HT1080 (cell line): ENCODE data around the gene TFAP2D. TPM values are rescaled to one million over a fixed set of nuclear protein-coding genes. Genes with fewer than 3 reads are reported as not detected.

Source experiments
- DNase-seq: peaks from one replicate; pipeline ENCODE4 v3.0.0-alpha.2; 2015; ENCODE audit warnings: low read depth
- total RNA-seq: library from RNA; depleted of rRNA; stranded (reverse); fragments of >200 nt; shearing (Covaris generic); gene quantifications from 2 replicates; pipeline ENCODE4 v1.2.3, GENCODE V29; 2014

TFAP2D gene
- total RNA-seq, 1 experiment from 2014 or later, result not detected

- DNase-seq, result no peak
These were observed 5.2 kb downstream of the TFAP2D start for GRCh38 chr6:50718566-50718965.

- DNase-seq, result no peak
These were observed 7.3 kb downstream of the TFAP2D start for GRCh38 chr6:50720623-50721022.

GRCh38 chr6:50721978-50722377 lies 8.7 kb downstream of the TFAP2D start:
- DNase-seq, result no peak

GRCh38 chr6:50722829-50723554 lies 9.7 kb downstream of the TFAP2D start:
- DNase-seq, result no peak

GRCh38 chr6:50724381-50725124 lies 11.2 kb downstream of the TFAP2D start:
- no peak for DNase-seq

GRCh38 chr6:50734488-50734887 lies 21.2 kb downstream of the TFAP2D start:
- DNase-seq, result no peak

GRCh38 chr6:50742161-50742560 lies 28.8 kb downstream of the TFAP2D start:
- no peak for DNase-seq

GRCh38 chr6:50744976-50745375 lies 31.6 kb downstream of the TFAP2D start:
- DNase-seq, result no peak

GRCh38 chr6:50762798-50763197 lies 49.5 kb downstream of the TFAP2D start:
- DNase-seq, result no peak

GRCh38 chr6:50778696-50779095 lies 65.4 kb downstream of the TFAP2D start:
- DNase-seq, result no peak

GRCh38 chr6:50780382-50780781 lies 67.1 kb downstream of the TFAP2D start:
- no peak for DNase-seq

- peak; percentile 2 for DNase-seq
These were observed 72.6 kb downstream of the TFAP2D start for GRCh38 chr6:50785921-50786320.

- peak; percentile 11 for DNase-seq
These were observed 78.7 kb downstream of the TFAP2D start for GRCh38 chr6:50791900-50792508.

GRCh38 chr6:50792771-50793170 lies 79.4 kb downstream of the TFAP2D start:
- DNase-seq, result no peak

- DNase-seq, result no peak
These were observed 82.2 kb downstream of the TFAP2D start for GRCh38 chr6:50795574-50795973.

- no peak for DNase-seq
These were observed 91.0 kb downstream of the TFAP2D start for GRCh38 chr6:50804283-50804682.

GRCh38 chr6:50807035-50807434 lies 93.7 kb downstream of the TFAP2D start:
- no peak for DNase-seq

- DNase-seq, result peak; percentile 3
These were observed 102.2 kb downstream of the TFAP2D start for GRCh38 chr6:50815436-50816114.

- peak; percentile 41 for DNase-seq
These were observed 102.9 kb downstream of the TFAP2D start for GRCh38 chr6:50816115-50816675.

- DNase-seq, result no peak
These were observed 103.8 kb downstream of the TFAP2D start for GRCh38 chr6:50816947-50817645.

GRCh38 chr6:50817646-50817950 lies 104.3 kb downstream of the TFAP2D start:
- no peak for DNase-seq
